Dermis microvascular lymphatic vessel endothelial cell (primary cell): Measurements from ENCODE around the gene PLD5. TPM values are rescaled to one million over a fixed set of nuclear protein-coding genes. Genes with fewer than 3 reads are reported as not detected.
"Not testable (repeated sequence)": the region's sequence is repeated elsewhere in the genome, so short reads cannot be mapped to it uniquely, and the experiment has no call there.

Source experiments
- DNase-seq, 2 donors: peaks; one replicate each; pipeline versions ENCODE4 v3.0.0 to v3.0.0-alpha.2; 2010; ENCODE audit warnings: low read depth in 2 of 2
- total RNA-seq: library from RNA; depleted of rRNA; stranded (reverse); fragments of >200 nt; gene quantifications from 2 replicates; pipeline ENCODE4 v1.2.1, GENCODE V29; 2014

Gene PLD5
- total RNA-seq, 1 donor from 2014 or later: not detected

DNA sequence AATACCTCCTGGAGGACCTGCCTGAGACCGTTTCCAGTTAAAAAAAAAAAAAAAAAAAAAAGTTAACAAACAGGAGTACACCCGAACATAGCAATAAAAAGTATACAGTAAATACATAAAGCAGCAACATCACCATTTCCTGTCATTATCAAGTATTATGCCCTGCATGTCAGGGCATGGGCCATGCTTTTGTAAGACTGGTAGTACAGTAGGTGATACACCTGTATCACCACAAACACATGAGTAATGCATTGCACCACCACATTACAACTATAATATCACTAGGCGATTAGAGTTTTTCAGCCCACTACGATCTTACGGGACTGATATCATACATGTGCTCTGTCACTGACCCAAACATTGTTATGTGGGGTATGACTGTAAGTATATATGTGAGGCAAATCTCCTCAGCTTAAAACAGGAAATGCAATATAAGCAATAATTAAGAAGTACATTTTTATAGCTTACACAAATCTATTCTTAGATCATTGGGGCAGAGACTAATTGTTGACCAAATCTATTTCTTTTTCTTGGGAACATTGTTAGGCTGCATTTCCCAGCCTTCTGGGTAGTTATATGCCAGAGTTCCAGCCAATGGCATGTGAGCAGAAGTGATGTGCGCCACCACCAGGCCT, 98.1 kb downstream of the PLD5 start:
- DNase-seq: no peak

DNA sequence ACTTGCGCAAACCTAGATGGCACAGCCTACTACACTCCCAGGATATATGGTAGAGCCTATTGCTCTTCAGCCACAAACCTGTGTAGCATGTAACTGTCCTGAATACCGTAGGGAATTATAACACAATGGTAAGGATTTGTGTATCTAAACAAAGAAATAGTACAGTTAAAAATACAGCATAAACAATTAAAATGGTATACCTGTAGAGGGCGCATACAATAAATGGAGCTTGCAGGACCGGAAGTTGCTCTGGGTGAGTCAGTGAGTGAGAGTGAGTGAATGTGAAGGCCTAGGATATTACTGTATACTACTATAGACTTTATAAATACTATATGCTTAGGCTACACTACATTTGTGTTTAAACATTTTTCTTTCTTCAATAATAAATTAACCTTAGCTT, 99.3 kb downstream of the PLD5 start:
- no peak for DNase-seq

DNA sequence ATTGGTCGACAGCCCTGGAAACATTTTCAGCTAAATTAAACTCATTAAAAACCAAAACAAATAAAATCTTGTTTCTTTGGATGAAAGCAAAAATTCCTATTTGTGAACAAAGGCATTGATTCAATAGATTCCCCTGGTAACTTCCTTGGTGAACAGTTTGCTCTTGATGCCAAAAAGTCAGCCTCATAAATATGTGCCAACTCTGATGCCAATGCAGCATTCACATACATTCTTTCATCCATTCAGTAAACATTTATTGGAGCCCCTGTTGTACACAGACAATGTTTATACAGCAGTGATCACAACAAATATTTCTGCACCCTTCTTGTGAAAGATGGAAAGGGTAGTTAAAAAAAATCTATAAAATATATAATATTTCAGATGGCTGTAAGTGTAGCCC, 107.8 kb downstream of the PLD5 start:
- no peak for DNase-seq

DNA sequence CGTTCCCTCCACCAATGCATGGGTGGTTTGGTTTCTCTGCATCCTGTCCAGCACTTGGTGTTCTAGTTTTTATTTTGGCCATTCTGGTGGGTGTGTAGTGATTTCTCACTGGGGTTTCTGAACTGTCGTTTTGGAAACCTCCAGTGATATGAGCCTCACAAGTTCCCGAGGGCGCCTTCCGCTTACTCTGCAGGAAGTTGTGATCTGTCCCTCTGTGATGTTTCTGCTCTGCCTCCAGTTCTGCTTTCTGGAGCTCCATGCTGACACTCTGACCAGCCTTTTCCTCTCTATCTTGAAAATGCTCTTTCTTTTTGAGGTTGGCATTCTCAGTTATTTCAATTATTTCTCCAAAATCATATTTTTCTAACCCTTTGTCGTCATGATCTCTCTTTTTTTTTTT, 111.6 kb downstream of the PLD5 start:
- no peak for DNase-seq

DNA sequence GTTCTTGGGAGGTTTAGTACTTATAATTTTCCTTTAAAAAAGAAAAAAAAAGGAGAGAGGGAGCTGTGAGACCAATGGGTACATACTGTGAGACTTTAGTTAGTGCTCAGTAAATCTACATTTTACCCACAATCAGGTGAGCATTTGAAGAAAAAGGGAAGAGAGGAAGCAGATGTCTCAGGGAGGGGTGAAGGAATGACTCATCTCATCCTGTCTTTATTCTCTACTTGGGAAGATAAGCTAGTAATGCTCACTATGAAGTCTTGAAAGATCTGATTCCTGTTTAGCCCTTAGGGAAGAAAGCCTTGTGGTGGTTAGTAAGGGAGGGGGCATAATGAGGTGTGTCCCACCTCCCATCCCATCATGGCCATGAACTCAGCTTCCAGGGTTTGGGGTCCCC, 112.6 kb downstream of the PLD5 start:
- no peak for DNase-seq

DNA sequence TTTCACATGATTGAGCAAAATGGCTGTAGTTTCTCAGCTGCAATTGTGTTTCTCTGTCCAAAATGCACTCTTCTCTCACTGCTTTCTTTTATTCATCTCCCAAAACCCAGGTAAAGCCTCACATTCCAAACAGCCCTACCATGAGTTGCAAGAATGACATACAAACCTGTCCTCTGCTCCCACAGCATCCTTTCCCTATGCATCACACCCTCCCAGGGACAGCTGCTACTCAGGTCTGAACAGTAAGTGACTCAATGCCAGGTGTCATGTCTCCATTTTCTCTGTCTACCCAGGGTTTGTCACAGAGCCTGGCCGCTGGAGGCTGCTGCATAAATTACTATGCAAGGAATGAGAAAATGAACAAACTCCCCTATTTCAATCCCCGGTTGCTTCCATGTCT, 118.5 kb downstream of the PLD5 start:
- DNase-seq: no peak

DNA sequence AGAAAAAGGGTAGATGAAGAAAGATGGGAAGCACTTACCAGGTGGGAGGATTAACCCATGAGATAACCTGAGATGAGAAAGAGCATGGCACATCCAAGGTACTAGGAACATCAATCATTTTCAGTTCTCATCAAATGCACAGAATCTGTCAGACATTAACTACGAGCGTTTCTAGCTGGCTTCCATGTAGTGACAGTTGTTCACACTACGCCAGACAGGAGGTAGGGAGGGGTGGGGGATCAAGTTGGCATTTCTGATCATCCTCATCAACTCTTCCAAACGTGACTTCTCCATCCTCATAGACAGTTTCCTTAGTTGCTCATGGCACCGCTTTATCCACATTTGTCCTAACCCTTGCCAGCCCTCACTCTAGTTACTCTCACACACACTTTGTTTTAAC, 120.2 kb downstream of the PLD5 start:
- DNase-seq: no peak

DNA sequence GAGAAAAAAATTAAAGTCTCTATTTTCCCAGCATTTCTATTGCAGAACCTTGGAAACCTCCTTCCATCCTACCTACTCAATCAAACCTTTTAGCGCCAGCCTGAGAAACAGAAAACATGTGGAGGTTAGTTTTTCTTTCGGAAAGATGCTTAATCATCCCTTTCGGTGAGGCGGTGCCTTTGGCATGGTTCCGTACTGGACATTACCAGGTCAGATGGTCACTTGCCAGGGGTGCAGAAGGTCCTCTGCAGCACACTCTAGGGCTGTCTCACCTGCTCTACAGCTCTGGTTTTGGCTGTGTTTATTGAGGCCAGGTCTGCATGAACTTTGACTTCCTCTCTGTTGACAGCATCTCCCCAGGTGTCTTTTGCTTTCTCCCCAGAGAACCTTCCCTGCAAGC, 121.5 kb downstream of the PLD5 start:
- DNase-seq: no peak

DNA sequence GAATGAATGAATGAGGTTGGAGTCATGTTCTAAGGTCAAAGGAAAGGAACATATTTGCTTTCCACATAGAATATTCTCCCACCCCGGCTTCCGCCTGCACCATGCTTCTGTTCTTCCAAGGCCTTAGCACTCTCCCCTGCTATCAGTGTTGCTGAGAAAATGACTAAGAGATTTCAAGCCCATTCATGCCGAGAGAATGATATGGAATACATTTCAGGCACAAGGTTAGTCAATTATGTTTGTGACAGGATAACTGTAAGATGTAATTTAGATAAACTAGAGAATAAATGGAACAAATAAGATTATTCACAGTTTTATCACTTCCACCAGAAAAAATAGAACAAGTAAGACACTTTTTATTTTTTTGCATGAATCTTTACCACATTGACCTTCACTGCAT, 122.6 kb downstream of the PLD5 start:
- no peak for DNase-seq

DNA sequence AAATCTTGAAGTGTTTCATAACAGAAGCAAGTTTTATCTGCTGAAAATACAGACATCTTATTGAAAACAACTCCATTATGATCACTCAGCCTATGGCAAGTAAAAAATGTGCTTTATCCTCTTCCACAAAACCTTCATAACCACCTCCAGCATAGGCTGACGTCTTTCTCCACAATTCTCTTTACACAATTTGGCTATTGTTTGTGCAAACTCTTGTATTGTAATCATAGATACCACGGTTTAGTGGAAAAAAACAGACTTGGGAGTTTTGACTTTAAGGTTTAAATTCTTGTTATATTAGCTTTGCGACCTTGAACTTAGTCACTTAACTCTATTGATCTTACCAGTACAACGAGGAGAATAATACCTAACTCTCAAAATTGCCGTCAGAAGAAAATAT, 126.1 kb downstream of the PLD5 start:
- no peak for DNase-seq

DNA sequence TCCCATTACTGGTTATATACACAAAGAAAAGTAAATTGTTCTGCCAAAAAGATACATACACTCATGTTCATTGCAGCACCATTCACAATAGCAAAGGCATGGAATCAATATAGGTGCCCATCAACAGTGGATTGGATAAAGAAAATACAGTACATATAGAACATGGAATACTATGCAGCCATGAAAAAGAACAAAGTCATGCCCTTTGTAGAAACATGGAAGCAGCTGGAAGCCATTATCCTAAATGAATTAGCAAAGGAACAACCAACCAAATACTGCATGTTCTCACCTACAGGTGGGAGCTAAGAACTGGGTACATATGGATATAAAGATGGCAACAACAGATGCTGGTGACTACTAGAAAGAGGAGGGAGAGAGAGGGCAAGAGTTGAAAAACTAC, 132.6 kb downstream of the PLD5 start:
- DNase-seq: no peak

DNA sequence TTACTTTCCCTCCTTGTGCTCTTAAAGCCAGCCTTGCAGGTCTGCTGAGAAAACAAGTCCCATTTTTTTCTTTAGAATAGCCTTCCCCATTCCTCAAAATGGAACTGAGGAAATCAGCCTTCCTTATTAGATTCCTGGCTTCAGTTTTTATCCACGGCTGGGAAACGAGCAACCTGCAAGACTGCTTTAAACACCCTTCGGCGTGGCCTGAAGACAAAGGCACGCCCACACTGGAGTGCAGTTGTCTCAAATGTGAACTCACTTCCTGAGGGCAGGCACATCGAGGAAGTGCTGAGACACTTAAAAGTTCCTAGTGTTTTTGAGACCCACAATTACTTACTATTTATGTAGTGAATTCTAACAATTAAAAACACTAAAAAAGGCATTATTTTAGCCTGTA, 148.4 kb downstream of the PLD5 start:
- not testable (repeated sequence) for DNase-seq

DNA sequence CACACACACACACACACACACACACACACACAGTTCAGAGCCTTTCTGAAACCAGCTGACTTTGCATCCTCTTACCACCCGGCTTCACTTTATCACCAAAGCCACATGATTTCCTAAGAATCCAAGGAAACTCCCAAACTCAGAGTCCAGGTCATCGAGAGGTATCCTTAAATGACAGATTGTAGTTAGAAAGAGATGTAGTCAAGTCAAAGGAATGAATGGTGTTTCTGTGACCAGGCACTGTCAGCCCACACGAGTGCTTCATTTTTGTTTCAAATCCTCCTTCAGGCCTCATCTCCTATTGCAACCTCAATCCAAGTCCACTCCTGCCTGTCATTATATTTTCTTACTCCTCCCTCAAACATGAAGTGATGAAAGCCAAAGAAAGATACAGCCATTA, 174.1 kb downstream of the PLD5 start:
- DNase-seq: not testable (repeated sequence)

DNA sequence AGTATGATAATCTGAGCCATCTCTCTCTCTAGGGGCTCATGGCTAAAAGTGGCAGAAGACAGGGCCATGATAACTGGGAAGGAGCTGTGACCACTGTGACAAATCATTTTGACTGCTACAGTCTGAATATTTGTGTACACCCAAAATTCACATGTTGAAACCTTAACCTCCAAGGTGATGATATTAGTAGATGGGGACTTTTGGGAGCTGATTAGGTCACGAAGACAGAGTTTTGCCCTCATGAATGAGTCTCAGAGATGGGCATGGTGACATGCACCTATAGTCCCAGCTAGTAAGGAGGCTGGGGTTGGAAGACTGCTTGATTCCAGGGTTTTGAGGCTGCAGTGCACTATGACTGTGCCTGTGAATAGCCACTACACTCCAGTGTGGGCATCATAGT, 174.9 kb downstream of the PLD5 start:
- DNase-seq: no peak

DNA sequence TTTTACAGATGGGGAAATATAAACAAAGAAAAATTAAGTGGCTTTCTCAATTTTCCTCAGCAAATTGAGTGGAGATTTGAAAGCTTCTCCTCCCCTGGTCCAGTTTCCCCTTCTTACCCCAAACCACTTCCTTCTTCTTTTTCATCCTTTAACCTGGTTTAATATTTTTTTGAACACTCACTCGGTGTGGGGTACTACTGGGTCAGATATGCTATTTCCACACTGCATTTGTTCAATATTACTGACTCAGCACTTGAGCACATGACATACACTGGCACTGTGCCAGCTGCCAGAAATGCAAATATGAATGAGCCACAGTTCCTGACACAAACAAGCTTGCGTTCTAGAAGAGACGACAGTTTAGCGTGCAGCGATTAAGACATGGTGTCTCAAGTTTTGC, 193.6 kb downstream of the PLD5 start:
- not testable (repeated sequence) for DNase-seq

DNA sequence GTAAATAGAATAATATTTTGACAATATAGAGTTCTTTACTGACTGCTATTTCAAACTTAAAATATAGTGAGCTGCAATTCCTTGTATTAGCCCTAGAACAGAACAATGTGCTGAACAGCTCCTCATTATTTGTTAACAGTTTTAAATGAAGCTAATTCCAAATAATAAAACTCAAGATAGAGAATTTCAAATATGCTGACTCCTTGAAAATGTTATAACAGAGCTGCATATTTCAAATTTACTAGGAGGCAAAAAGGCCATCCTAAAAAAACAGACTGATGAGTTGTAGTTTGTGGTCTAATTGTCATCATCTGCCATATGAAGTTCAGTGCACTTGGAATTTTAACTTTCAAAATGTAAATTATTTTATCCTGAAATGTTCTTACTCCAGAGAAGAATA, 197.1 kb downstream of the PLD5 start:
- not testable (repeated sequence) for DNase-seq

DNA sequence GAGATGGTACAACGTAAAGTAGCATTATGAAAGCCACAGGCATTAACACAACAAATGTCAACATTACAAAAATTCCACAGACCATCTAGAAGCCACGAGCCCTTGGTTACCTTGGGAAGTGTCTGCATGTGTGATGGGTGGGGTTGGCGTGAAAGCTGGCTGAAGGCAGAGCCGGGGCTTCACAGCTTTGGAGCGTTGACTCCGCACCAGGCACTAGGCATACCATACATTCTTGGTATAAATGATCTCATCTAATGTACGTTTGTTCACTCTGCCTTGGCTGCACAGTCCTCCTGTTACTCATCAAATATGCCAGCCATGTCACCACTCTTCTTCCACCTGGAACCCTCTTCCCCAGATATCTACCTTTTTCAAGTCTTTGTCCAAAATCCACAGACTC, 202.5 kb downstream of the PLD5 start:
- not testable (repeated sequence) for DNase-seq

DNA sequence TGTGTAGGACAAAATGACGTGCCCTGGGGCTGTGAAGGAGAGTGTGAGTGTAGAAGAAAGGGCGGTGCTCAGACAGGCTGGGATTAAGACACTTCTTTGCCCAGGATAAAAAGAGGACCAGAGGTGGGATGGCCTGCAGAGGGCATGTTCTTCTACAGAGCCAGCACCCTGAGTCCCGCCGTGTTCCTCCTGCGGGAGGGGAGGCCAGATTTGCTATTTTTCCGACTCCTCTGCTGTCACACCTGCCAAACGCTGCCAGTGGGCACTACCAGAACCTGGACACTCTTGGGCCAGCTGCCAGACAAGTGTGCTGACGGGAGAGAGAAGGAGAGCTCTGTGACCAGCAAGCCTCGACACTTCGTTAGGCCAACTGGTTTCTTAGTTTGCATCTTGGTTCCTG, 206.4 kb downstream of the PLD5 start:
- DNase-seq: no peak

DNA sequence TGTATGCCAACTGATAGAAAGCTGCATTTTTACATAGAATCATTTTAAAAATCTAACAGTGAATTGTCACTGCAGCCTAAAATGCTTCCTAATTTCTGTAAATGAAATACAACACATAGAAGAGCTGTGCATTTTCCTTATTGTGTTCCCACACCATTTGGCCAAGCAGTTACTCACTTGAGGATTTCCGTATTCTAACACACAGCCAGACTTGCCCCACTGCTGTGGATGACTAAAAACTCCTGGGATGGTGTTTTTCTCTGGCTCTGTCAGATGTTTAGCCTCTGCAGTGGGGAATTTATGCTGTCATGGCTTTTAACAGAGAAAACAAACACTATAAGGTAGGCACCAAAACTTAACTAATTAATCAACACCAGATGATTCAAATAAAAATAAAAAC, 209.6 kb downstream of the PLD5 start:
- not testable (repeated sequence) for DNase-seq

DNA sequence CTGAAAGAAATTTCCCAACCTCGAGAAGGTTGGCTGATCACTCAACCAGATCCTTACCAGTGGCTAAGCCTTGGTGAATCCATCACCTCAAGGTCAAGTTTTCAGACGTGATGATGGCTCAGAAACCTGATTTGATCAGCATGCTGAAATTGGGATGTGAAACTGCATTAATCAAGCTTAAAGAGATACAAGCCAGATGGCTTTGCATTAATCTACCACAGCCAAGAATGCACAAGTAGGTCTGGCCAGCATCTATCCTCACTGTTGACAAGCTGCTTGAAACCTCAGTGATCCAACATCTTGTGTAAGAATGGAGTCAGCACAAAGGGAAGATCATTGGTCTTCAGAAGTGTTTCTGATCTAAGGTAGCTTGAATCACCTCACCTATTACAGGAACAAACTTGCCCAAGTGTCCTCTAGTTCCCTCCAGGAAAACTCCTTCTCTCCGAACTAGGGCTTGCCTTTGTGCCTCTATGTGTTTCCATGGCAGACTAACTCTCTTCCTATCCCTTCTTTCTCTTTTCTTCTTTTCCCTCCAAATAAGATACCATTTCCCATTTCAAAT, 210.3 kb downstream of the PLD5 start:
- DNase-seq: not testable (repeated sequence)

DNA sequence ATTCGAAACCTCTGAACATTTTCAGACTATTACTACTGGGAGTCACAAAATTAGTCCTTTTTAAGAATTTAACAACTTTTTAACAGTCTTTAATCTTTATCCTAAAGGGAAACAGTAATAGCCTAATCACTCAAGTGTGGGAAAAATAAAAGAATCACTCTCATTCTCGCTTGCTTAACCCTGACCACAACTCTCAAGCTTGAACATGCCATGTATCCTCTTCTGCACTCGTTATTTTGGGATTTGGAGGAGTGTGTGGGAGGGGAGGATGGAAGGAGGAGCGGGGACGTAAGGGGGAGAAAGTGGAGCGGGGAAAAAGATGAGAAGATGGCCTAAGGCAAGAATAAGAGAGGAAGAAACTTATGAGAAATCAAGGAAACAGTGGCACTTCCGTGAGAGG, 215.8 kb downstream of the PLD5 start:
- DNase-seq: not testable (repeated sequence)

DNA sequence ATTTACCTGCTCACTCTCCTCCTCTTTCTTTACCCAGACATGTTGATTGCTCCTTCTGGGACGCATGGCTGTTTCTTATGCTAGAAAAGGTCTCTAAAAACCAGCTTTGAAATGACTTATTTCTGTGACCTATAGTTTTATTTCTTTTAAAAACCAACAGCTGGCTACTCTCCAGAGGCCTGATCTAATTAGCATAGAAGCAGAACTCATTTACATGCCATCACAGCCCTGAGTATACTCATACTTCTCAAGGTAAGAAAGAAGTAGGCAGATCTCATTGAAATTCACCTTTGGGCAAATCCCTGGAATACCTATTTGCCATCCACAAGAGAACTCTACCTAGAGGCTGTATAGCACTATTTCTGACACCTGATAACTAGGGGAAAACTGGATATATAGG, 230.7 kb downstream of the PLD5 start:
- not testable (repeated sequence) for DNase-seq

DNA sequence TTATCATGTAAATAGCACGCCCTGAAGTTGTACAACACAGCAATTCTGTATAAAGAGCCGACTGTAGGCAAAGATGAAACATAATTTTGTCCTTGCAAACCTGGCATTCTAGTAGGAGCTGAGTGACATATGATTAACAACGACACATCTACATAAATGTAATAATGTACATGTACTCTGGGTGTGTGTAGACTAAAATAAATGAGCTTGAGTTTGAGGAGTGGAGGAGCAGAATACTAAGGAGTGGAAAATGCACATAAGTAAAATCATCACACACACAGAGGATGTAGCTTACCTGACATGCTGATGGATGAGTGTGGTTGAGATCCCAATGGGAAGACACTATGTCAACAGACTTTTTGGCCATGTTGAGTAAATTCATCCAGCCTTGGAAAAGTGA, 236.4 kb downstream of the PLD5 start:
- DNase-seq: not testable (repeated sequence)
